Gastrocnemius medialis (tissue), 4 donors: ENCODE results near the gene BMP3. TPM values are rescaled to one million over a fixed set of nuclear protein-coding genes. Genes with fewer than 3 reads are reported as not detected.
A peak's percentile ranks its signal among the peaks of the same experiment; 100 is the strongest.

Source experiments
- ATAC-seq, 2 donors: fragments of 150-250 bp; one replicate each; pipeline ENCODE4 v1.9.1; 2016
- DNase-seq, 2 donors: peaks; one replicate each; pipeline ENCODE4 v3.0.0-alpha.2; 2019
- H3K27ac ChIP-seq, 4 donors: fragments of 200-600 bp; sonication (generic); 1 replicate in 1 of 4; 2 replicates in 3 of 4; pipeline ENCODE4 v1.5.1; 2016 to 2018; ENCODE audit warnings: mild to moderate bottlenecking in 2 of 4, moderate library complexity in 1 of 4
- H3K27me3 ChIP-seq, 3 donors: fragments of 200-600 bp; sonication (generic) in 2 of 3; 1 replicate in 1 of 3; 2 replicates in 2 of 3; pipeline versions ENCODE4 v1.5.1 to v1.6.0; 2016 to 2019; ENCODE audit warnings: mild to moderate bottlenecking in 1 of 3, moderate library complexity in 1 of 3
- H3K36me3 ChIP-seq, 2 donors: fragments of 200-600 bp; sonication (generic) in 1 of 2; one replicate each; pipeline ENCODE4 v1.5.1; 2017 to 2018
- H3K4me1 ChIP-seq, 2 donors: fragments of 200-600 bp; sonication (generic) in 1 of 2; one replicate each; pipeline ENCODE4 v1.5.1; 2016 to 2017; ENCODE audit warnings: mild to moderate bottlenecking in 2 of 2
- H3K4me3 ChIP-seq, 4 donors: fragments of 200-600 bp; sonication (generic) in 3 of 4; 1 replicate in 1 of 4; 2 replicates in 3 of 4; pipeline ENCODE4 v1.5.1; 2016 to 2019; ENCODE audit warnings: mild to moderate bottlenecking in 2 of 4
- H3K9me3 ChIP-seq, 3 donors: fragments of 200-600 bp; sonication (generic) in 2 of 3; 1 replicate in 1 of 3; 2 replicates in 2 of 3; pipeline ENCODE4 v1.5.1; 2016 to 2019
- POLR2A ChIP-seq, 2 donors: fragments of 450-650 bp; IDR thresholded peaks; one replicate each; pipeline ENCODE4 v1.6.1; 2017; ENCODE audit warnings: antibody characterized with exemption in 2 of 2, mild to moderate bottlenecking in 2 of 2, moderate library complexity in 2 of 2
- in situ Hi-C, 4 donors: fragments of 200-750 bp; cut with MboI; loops; one replicate each; pipeline versions ENCODE4 v1.15.0 to v1.8.0; 2017; ENCODE audit warnings: low sequenced_read_pairs in 4 of 4
- intact Hi-C: fragments of 100-400 bp; cut with DNase I; formaldehyde crosslinking; loops from one replicate; pipeline ENCODE4 v1.15.1; 2023; ENCODE audit warnings: low total_unique reads
- total RNA-seq, 4 donors: library from RNA; depleted of rRNA; stranded (reverse); fragments of >200 nt; gene quantifications; one replicate each; pipeline versions ENCODE4 v1.1.0 to v1.2.3, GENCODE V29; 2016
- TF ChIP-seq, protein P1 (sequence below), 5 experiments: fragments of 450-650 bp in 3 of 5; fragments of 200-600 bp in 2 of 5; sonication (generic) in 2 of 5; IDR thresholded peaks in 4 of 5; conservative IDR thresholded peaks in 1 of 5; 1 replicate in 4 of 5; 2 replicates in 1 of 5; pipeline ENCODE4 v1.5.1; 2016 to 2019; ENCODE audit warnings: antibody characterized with exemption in 5 of 5, mild to moderate bottlenecking in 3 of 5, moderate library complexity in 3 of 5

BMP3 gene, protein sequence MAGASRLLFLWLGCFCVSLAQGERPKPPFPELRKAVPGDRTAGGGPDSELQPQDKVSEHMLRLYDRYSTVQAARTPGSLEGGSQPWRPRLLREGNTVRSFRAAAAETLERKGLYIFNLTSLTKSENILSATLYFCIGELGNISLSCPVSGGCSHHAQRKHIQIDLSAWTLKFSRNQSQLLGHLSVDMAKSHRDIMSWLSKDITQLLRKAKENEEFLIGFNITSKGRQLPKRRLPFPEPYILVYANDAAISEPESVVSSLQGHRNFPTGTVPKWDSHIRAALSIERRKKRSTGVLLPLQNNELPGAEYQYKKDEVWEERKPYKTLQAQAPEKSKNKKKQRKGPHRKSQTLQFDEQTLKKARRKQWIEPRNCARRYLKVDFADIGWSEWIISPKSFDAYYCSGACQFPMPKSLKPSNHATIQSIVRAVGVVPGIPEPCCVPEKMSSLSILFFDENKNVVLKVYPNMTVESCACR
- under 1 TPM; 0.11 to 0.51 (median 0.20) TPM for total RNA-seq

DNA sequence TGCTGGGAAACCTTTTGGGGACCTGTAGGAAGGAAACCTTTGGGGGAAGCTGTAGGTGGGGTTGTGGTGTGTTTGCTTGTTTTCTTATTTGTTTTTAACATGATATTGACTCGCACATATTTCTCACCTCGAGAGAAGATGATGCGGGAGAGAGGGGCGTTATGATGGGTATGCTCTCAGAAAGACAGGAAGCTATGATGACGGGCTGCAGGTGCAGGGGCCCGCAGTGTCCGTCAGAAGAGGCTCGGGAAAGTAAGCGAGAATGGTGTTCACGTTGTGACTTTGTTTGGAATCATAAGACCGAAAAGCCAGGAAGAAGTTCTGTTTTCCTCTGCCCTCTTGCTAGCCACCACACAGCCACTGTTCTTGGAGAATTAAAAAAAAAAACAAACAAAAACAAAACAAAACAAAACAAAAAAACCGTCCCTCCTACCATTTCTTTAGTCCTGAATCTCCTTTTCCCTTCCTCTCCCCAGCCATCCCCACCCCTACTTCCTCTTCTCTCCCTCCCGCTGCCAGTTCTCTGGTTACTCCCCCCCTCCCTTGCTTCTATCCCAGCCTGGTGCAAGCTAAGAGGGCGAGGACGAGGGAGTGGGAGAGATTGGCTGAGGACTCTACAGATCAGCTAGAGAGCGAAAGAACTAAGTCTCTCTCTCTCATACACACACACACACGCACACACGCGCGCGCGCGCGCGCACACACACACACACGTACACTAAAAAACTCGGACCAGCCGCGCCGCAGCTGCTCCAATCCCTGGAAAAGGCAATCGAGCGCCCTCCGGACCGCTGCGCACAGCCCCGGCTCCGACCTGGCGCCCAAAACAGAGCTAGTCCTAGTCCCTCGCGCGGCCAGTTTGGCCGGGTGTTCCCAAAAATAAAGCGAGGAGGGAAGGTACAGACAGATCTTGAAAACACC lies at the start of gene BMP3:
BMP3 (plus strand) TSS at position 648 of the 920 bp plus-strand sequence. CDS start 577 bp downstream, outside the sequence.
- no peaks in the 10 kb centered on the region for H3K36me3 ChIP-seq
- no peaks in the 10 kb centered on the region for H3K9me3 ChIP-seq
- H3K27ac ChIP-seq = no peak within 1 kb of the TSS
- peak within 1 kb of the TSS; percentile 33 to 50 (median 44) for H3K4me3 ChIP-seq
- no peak for DNase-seq
- H3K4me1 ChIP-seq = peaks cover 0 to 18% of the 10 kb centered on the region in 2 donors
- ATAC-seq = no peak
- H3K27me3 ChIP-seq = peaks cover 28 to 43% (median 38%) of the 10 kb centered on the region in 3 donors
- TF ChIP-seq POLR2A (IDR thresholded peaks at IDR 0.05) = no peak
- TF ChIP-seq, protein P1, sequence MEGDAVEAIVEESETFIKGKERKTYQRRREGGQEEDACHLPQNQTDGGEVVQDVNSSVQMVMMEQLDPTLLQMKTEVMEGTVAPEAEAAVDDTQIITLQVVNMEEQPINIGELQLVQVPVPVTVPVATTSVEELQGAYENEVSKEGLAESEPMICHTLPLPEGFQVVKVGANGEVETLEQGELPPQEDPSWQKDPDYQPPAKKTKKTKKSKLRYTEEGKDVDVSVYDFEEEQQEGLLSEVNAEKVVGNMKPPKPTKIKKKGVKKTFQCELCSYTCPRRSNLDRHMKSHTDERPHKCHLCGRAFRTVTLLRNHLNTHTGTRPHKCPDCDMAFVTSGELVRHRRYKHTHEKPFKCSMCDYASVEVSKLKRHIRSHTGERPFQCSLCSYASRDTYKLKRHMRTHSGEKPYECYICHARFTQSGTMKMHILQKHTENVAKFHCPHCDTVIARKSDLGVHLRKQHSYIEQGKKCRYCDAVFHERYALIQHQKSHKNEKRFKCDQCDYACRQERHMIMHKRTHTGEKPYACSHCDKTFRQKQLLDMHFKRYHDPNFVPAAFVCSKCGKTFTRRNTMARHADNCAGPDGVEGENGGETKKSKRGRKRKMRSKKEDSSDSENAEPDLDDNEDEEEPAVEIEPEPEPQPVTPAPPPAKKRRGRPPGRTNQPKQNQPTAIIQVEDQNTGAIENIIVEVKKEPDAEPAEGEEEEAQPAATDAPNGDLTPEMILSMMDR (IDR thresholded peaks at IDR 0.05 in 4 of 5, conservative IDR thresholded peaks at IDR 0.05 in 1 of 5) = no peak
- in situ Hi-C loops = no loop called here
- intact Hi-C loops = no loop called here

DNA sequence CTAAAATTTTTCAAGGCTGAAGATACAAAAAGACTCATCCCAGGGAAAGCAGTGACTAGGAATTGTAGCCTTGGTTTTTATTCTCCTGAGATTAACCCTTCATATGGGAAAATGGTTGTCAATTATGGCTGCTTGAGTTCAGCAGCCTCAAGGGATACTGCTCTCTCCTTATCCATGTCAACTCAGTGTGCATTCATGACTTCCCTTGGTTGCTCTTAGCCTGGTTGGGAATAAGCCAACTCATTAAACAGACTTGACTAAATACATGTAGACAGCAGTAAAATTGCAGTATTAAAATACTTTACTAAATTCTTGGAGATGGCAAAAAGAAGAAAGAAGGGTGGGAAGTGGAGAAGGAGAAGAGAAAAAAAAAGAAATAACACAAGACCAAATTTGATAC lies 44.5 kb upstream of the BMP3 start:
- Histone ChIP-seq H3K27ac (no peak overlapping the region), H3K36me3 (no peaks in the 10 kb centered on the region), H3K4me1 (no peaks in the 10 kb centered on the region), H3K4me3 (no peak overlapping the region), H3K9me3 (no peaks in the 10 kb centered on the region), H3K27me3 (no peaks in the 10 kb centered on the region)
- intact Hi-C loops (no loop called here), in situ Hi-C loops (loop anchor here in 2 of 4 donors (25.0 kb wide), 1 partner anchor 624 kb away; no protein-coding TSS in a partner anchor)
- no peak for DNase-seq
- TF ChIP-seq, protein P1 (IDR thresholded peaks at IDR 0.05 in 4 of 5, conservative IDR thresholded peaks at IDR 0.05 in 1 of 5) = no peak
- TF ChIP-seq POLR2A (IDR thresholded peaks at IDR 0.05) = no peak
- no peak for ATAC-seq

DNA sequence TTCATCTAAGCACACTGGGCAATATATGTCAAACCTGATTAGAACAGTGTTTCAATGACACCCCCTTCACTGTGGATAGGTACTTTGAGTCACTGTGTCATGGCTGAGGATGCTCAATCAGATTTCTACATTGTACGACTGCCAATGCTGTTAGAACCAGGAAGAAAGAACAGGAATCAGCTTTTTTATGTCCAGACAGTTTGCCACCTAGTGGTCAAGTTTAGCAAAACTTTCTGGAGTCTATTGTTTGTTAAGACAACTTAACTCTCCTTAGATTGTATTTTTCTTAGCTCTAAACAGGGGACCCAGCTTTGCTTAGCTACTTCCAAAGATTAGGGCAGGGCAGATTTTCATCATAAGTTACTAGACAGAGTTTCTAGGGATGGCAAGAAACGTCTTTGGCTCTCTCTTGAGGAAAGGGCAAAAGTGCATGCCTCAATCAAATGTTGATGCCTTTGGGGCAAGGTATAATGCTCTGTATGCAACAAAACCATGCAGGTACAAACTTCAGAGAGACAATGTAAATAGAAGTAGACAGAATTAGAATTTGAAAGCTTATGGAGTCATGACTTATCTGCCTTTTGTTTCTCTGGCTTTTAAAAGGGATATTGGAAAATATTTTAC lies 40.5 kb upstream of the BMP3 start:
- Histone ChIP-seq H3K27ac (no peak overlapping the region), H3K36me3 (no peaks in the 10 kb centered on the region), H3K9me3 (no peaks in the 10 kb centered on the region), H3K27me3 (no peaks in the 10 kb centered on the region), H3K4me3 (no peak overlapping the region), H3K4me1 (no peaks in the 10 kb centered on the region)
- ATAC-seq (peak in 1 of 2 donors; percentile 9), DNase-seq (no peak)
- in situ Hi-C loops = loop anchor here (5.0 to 25.0 kb wide), 3 partner anchors 623 to 628 kb away; no protein-coding TSS in a partner anchor
- TF ChIP-seq, protein P1 (IDR thresholded peaks at IDR 0.05 in 4 of 5, conservative IDR thresholded peaks at IDR 0.05 in 1 of 5) = peak in 3 of 5 experiments; percentile 19 to 63 (median 54)
- TF ChIP-seq POLR2A (IDR thresholded peaks at IDR 0.05) = no peak
- intact Hi-C loops = loop anchor here (1.0 kb wide), 1 partner anchor 624 kb away; no protein-coding TSS in a partner anchor

DNA sequence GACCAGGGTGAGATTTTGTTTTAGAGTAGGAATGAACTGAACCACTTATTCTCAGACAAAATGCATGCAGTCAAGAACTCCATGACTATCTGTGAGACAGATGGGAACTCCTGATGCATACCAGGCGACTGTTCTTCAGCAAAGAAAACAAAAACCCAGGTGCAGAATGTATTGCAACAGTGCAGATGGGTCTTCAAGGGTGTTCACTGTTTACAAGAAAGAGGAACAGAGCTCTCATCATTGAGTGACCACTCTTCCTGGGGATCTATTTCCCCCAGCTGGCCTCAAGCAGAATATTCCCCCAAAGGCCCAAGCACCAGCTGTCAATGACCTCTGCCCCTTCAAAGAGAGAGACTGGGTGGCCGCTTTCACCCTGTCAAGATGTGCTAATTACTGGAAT lies 39.7 kb upstream of the BMP3 start:
- no peaks in the 10 kb centered on the region for H3K36me3 ChIP-seq
- DNase-seq (no peak), ATAC-seq (no peak)
- no peak for TF ChIP-seq POLR2A (IDR thresholded peaks at IDR 0.05)
- TF ChIP-seq, protein P1 (IDR thresholded peaks at IDR 0.05 in 4 of 5, conservative IDR thresholded peaks at IDR 0.05 in 1 of 5) = no peak
- no peaks in the 10 kb centered on the region for H3K27me3 ChIP-seq
- H3K4me3 ChIP-seq = no peak overlapping the region
- in situ Hi-C loops (loop anchor here (5.0 to 25.0 kb wide), 3 partner anchors 624 to 629 kb away; no protein-coding TSS in a partner anchor), intact Hi-C loops (loop anchor here (1.0 kb wide), 1 partner anchor 625 kb away; no protein-coding TSS in a partner anchor)
- no peak overlapping the region for H3K27ac ChIP-seq
- no peaks in the 10 kb centered on the region for H3K4me1 ChIP-seq
- no peaks in the 10 kb centered on the region for H3K9me3 ChIP-seq
